GM20000 (cell line): ENCODE results near the gene ELL2.

Experiments
- DNase-seq: peaks from one replicate; pipeline ENCODE4 v3.0.0; 2012; ENCODE audit warnings: low spot score
- CTCF ChIP-seq: IDR thresholded peaks from 2 replicates; pipeline ENCODE4 v1.5.1; 2012; ENCODE audit warnings: mild to moderate bottlenecking, control low read depth; ENCODE audit errors: extremely low read depth, missing control alignments

ELL2 gene

GRCh38 chr5:95936812-95937397, 24.7 kb downstream of the ELL2 start:
- no peak for DNase-seq

GRCh38 chr5:95935553-95936100, 26.0 kb downstream of the ELL2 start:
- no peak for DNase-seq
- no peak for TF ChIP-seq CTCF

More at GRCh38 chr5:95936812-95937397, 24.7 kb downstream of the ELL2 start:
- TF ChIP-seq CTCF, result no peak

GRCh38 chr5:95934207-95934804, 27.3 kb downstream of the ELL2 start:
- no peak for TF ChIP-seq CTCF
- no peak for DNase-seq

GRCh38 chr5:95932941-95933340, 28.7 kb downstream of the ELL2 start:
- DNase-seq, result no peak

GRCh38 chr5:95931079-95931833, 30.4 kb downstream of the ELL2 start:
- no peak for TF ChIP-seq CTCF
- no peak for DNase-seq

More at GRCh38 chr5:95932941-95933340, 28.7 kb downstream of the ELL2 start:
- TF ChIP-seq CTCF, result no peak

GRCh38 chr5:95930141-95930930, 31.3 kb downstream of the ELL2 start:
- TF ChIP-seq CTCF, result no peak
- no peak for DNase-seq
